ENCODE results near the gene LAMTOR4. TPM values are rescaled to one million over a fixed set of nuclear protein-coding genes. Genes with fewer than 3 reads are reported as not detected.
"Not testable (repeated sequence)": the region's sequence is repeated elsewhere in the genome, so short reads cannot be mapped to it uniquely, and the experiment has no call there.

LAMTOR4 gene
- total RNA-seq, 4 donors from 2014 or later = 97.6 to 141 (median 127) TPM

GRCh38 chr7:100137851-100138760, 10.6 kb upstream of the LAMTOR4 start:
- H3K4me3 ChIP-seq = no peak overlapping the region
- H3K36me3 ChIP-seq = no peaks in the 10 kb centered on the region
- in situ Hi-C loops (cut with MboI; ENCODE audit: low sequenced_read_pairs in 4 of 4) = loop anchor here in 2 of 4 donors (10.0 to 25.0 kb wide), 2 partner anchors 153 to 199 kb away; no protein-coding TSS in a partner anchor
- intact Hi-C loops (cut with DNase I; ENCODE audit: low total_unique reads) = no loop called here
- DNase-seq (no peak), ATAC-seq (no peak)
- H3K27me3 ChIP-seq = peaks cover 0 to 4% (median 3%) of the 10 kb centered on the region in 3 donors
- H3K9me3 ChIP-seq = no peaks in the 10 kb centered on the region
- no peak overlapping the region for H3K27ac ChIP-seq
- H3K4me1 ChIP-seq = no peaks in the 10 kb centered on the region
- no peak for TF ChIP-seq CTCF (IDR thresholded peaks at IDR 0.05 in 4 of 5, conservative IDR thresholded peaks at IDR 0.05 in 1 of 5)
- no peak for TF ChIP-seq POLR2A (IDR thresholded peaks at IDR 0.05)

GRCh38 chr7:100141555-100141949, 7.2 kb upstream of the LAMTOR4 start:
- DNase-seq (no peak), ATAC-seq (no peak)
- intact Hi-C loops (cut with DNase I; ENCODE audit: low total_unique reads) (no loop called here), in situ Hi-C loops (cut with MboI; ENCODE audit: low sequenced_read_pairs in 4 of 4) (loop anchor here in 1 of 4 donors (25.0 kb wide), 1 partner anchor 196 kb away; no protein-coding TSS in a partner anchor)
- Histone ChIP-seq H3K4me3 (no peak overlapping the region), H3K36me3 (no peaks in the 10 kb centered on the region), H3K4me1 (no peaks in the 10 kb centered on the region), H3K27ac (no peak overlapping the region), H3K9me3 (no peaks in the 10 kb centered on the region), H3K27me3 (peaks cover 0 to 4% (median 3%) of the 10 kb centered on the region in 3 donors)
- no peak for TF ChIP-seq CTCF (IDR thresholded peaks at IDR 0.05 in 4 of 5, conservative IDR thresholded peaks at IDR 0.05 in 1 of 5)
- TF ChIP-seq POLR2A (IDR thresholded peaks at IDR 0.05) = no peak

- no peak for ATAC-seq
- intact Hi-C loops (cut with DNase I; ENCODE audit: low total_unique reads) = no loop called here
- peaks cover 0 to 4% (median 3%) of the 10 kb centered on the region in 3 donors for H3K27me3 ChIP-seq
Measured at GRCh38 chr7:100142461-100142860, 6.3 kb upstream of the LAMTOR4 start.

GRCh38 chr7:100146350-100146749, 2.4 kb upstream of the LAMTOR4 start:
- DNase-seq; H3K27ac ChIP-seq; H3K36me3 ChIP-seq; intact Hi-C loops (cut with DNase I; ENCODE audit: low total_unique reads); H3K27me3 ChIP-seq; ATAC-seq; H3K9me3 ChIP-seq; H3K4me3 ChIP-seq: not testable (repeated sequence)
- in situ Hi-C loops (cut with MboI; ENCODE audit: low sequenced_read_pairs in 4 of 4) = loop anchor here in 1 of 4 donors (25.0 kb wide), 1 partner anchor 191 kb away; no protein-coding TSS in a partner anchor
- H3K4me1 ChIP-seq = peaks cover 10% of the 10 kb centered on the region in 2 donors

More at GRCh38 chr7:100142461-100142860, 6.3 kb upstream of the LAMTOR4 start:
- Histone ChIP-seq H3K9me3 (no peaks in the 10 kb centered on the region), H3K4me1 (no peaks in the 10 kb centered on the region), H3K36me3 (no peaks in the 10 kb centered on the region), H3K4me3 (no peak overlapping the region), H3K27ac (no peak overlapping the region)
- in situ Hi-C loops (cut with MboI; ENCODE audit: low sequenced_read_pairs in 4 of 4) = loop anchor here in 1 of 4 donors (25.0 kb wide), 1 partner anchor 195 kb away; no protein-coding TSS in a partner anchor
- no peak for DNase-seq
- TF ChIP-seq POLR2A (IDR thresholded peaks at IDR 0.05) = no peak
- no peak for TF ChIP-seq CTCF (IDR thresholded peaks at IDR 0.05 in 4 of 5, conservative IDR thresholded peaks at IDR 0.05 in 1 of 5)

GRCh38 chr7:100147278-100147677, 1.4 kb upstream of the LAMTOR4 start:
- TF ChIP-seq CTCF (IDR thresholded peaks at IDR 0.05 in 4 of 5, conservative IDR thresholded peaks at IDR 0.05 in 1 of 5) (no peak), POLR2A (IDR thresholded peaks at IDR 0.05) (no peak)
- in situ Hi-C loops (cut with MboI; ENCODE audit: low sequenced_read_pairs in 4 of 4) = loop anchor here in 1 of 4 donors (25.0 kb wide), 1 partner anchor 190 kb away; no protein-coding TSS in a partner anchor
- Histone ChIP-seq H3K4me3 (no peak overlapping the region), H3K9me3 (no peaks in the 10 kb centered on the region), H3K4me1 (peaks cover 10% of the 10 kb centered on the region in 2 donors), H3K27ac (no peak overlapping the region), H3K27me3 (no peaks in the 10 kb centered on the region), H3K36me3 (no peaks in the 10 kb centered on the region)
- ATAC-seq (no peak), DNase-seq (no peak)
- intact Hi-C loops (cut with DNase I; ENCODE audit: low total_unique reads) = no loop called here
